Head of caudate nucleus (tissue), 42 donors: Measurements from ENCODE around the gene ZNF385D.
"Not testable (repeated sequence)": the region's sequence is repeated elsewhere in the genome, so short reads cannot be mapped to it uniquely, and the experiment has no call there.

ENCODE experiments used
- DNase-seq, 42 donors: peaks; one replicate each; pipeline versions ENCODE4 v3.0.0 to v3.0.0-alpha.2; 2020 to 2021; ENCODE audit warnings: mixed read lengths in 7 of 42
- intact Hi-C: fragments of 100-400 bp; cut with DNase I; formaldehyde crosslinking; loops from one replicate; pipeline ENCODE4 v1.15.0; 2022

Gene ZNF385D

GRCh38 chr3:21542656-21543379 lies 208.2 kb downstream of the ZNF385D start:
- intact Hi-C loops = no loop called here

GRCh38 chr3:21540265-21540664 lies 210.7 kb downstream of the ZNF385D start:
- intact Hi-C loops = no loop called here
- no peak for DNase-seq

More at GRCh38 chr3:21542656-21543379, 208.2 kb downstream of the ZNF385D start:
- DNase-seq = no peak

GRCh38 chr3:21534462-21534861 lies 216.5 kb downstream of the ZNF385D start:
- DNase-seq = no peak
- intact Hi-C loops = no loop called here

- intact Hi-C loops = no loop called here
Measured at GRCh38 chr3:21533002-21533401, 218.0 kb downstream of the ZNF385D start.

GRCh38 chr3:21531909-21532308 lies 219.1 kb downstream of the ZNF385D start:
- DNase-seq = no peak
- intact Hi-C loops = no loop called here

More at GRCh38 chr3:21533002-21533401, 218.0 kb downstream of the ZNF385D start:
- no peak for DNase-seq

GRCh38 chr3:21528291-21528995 lies 222.6 kb downstream of the ZNF385D start:
- intact Hi-C loops = no loop called here
- DNase-seq = no peak

GRCh38 chr3:21526461-21526860 lies 224.5 kb downstream of the ZNF385D start:
- DNase-seq = no peak
- intact Hi-C loops = no loop called here

- no peak for DNase-seq
- intact Hi-C loops = no loop called here
Measured at GRCh38 chr3:21524133-21524532, 226.9 kb downstream of the ZNF385D start.

GRCh38 chr3:21520106-21520963 lies 230.7 kb downstream of the ZNF385D start:
- no peak for DNase-seq

GRCh38 chr3:21517184-21517583 lies 233.8 kb downstream of the ZNF385D start:
- DNase-seq = no peak
- intact Hi-C loops = no loop called here

More at GRCh38 chr3:21520106-21520963, 230.7 kb downstream of the ZNF385D start:
- intact Hi-C loops = no loop called here

GRCh38 chr3:21515417-21515816 lies 235.6 kb downstream of the ZNF385D start:
- no peak for DNase-seq
- intact Hi-C loops = no loop called here

- intact Hi-C loops = no loop called here
- DNase-seq = no peak
Measured at GRCh38 chr3:21509731-21510470, 241.1 kb downstream of the ZNF385D start.

GRCh38 chr3:21508246-21508645 lies 242.8 kb downstream of the ZNF385D start:
- no peak for DNase-seq
- intact Hi-C loops = no loop called here

GRCh38 chr3:21505711-21506460 lies 245.1 kb downstream of the ZNF385D start:
- intact Hi-C loops = no loop called here
- no peak for DNase-seq

GRCh38 chr3:21502656-21503055 lies 248.4 kb downstream of the ZNF385D start:
- intact Hi-C loops = no loop called here
- DNase-seq = no peak

GRCh38 chr3:21500834-21501233 lies 250.2 kb downstream of the ZNF385D start:
- intact Hi-C loops = no loop called here
- DNase-seq = no peak

GRCh38 chr3:21490671-21491070 lies 260.3 kb downstream of the ZNF385D start:
- intact Hi-C loops, DNase-seq: not testable (repeated sequence)

GRCh38 chr3:21487520-21487919 lies 263.5 kb downstream of the ZNF385D start:
- intact Hi-C loops = no loop called here
- no peak for DNase-seq
